Stimulated activated CD4-positive, alpha-beta T cell treated with anti-CD3 and anti-CD28 coated beads, Interleukin-15, amount 100 ng/mL, for 24 hours (primary cell): ENCODE measurements around the gene SLC9C1.

Experiments used
- DNase-seq: peaks from one replicate; pipeline ENCODE4 v3.0.0-alpha.2; 2020

SLC9C1 gene

GRCh38 chr3:112293368-112294321 lies at the start of gene SLC9C1:
Gene SLC9C1 (minus strand): TSS chr3:112294216. CDS start chr3:112286791, 7,425 bp downstream.
- DNase-seq: peak; percentile 38

DNA sequence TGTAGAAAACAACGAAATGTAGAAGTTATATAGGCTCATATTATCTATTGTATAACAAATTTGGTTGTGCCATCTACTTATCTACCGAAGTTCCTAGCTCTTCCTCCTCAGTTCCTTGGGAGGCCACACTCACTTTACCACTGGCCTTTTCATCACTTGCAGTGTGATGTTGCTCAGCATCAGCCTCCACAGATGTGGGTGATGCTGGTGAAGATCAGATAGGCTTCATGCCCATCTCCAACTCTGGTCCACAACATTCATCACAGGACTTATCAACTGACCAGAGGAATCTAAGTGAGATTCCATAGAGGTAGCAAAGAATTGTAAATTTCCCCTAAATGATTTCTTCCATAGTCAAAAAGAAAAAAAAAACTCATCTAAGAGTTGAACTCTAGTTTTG lies 47.4 kb upstream of the SLC9C1 start:
- DNase-seq: no peak

GRCh38 chr3:112339609-112340008 lies 45.6 kb upstream of the SLC9C1 start:
- DNase-seq: no peak

GRCh38 chr3:112339134-112339533 lies 45.1 kb upstream of the SLC9C1 start:
- DNase-seq: no peak

DNA sequence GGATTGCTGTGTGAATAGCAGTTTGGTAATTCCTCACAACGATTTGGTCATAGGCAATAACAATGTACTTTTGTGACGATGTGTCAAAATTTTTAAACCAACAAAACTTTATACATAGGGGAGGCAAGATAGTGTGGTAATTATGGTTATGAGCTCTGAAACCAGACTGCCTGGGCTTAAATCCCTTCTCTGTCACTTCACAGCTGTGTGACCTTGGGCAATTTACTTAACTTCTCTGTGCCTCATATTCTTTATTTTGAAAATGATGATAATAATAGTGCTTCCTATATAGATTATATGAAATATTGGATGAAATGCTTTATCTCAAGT lies 44.7 kb upstream of the SLC9C1 start:
- DNase-seq: no peak

DNA sequence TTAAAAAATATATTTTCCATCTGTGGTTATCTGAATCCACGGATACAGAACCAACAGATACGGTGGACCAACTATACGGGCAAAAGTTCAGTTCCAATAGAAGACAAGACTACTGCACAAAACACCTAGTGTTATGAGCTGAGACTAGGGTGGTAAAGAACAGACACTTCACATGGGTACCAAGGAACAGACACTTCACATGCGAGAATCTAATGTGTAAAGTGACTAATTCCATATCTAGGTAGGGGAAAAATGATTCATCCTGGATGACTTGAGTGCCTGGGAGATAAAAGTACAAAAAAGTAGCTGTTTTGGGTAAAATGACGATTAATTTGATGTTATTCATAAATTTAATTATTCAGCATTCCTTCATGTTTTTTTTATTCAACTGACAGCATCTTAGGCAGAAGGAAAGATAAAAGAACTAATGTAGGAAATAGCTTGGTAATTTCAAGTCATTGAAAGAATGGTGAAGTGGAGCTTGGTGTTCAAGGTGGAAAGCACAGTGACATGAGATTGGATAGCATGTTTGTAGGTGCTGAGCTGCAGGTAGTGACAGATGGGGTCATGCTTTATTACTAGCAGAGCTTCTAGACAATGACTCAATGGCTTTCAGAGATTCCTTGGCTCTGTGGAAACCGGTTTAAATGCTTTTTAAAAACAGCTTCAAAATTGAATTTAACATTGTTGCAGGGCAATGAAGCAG lies 44.2 kb upstream of the SLC9C1 start:
- DNase-seq: no peak

- no peak for DNase-seq
Observed at GRCh38 chr3:112335434-112335781, 41.4 kb upstream of the SLC9C1 start.

DNA sequence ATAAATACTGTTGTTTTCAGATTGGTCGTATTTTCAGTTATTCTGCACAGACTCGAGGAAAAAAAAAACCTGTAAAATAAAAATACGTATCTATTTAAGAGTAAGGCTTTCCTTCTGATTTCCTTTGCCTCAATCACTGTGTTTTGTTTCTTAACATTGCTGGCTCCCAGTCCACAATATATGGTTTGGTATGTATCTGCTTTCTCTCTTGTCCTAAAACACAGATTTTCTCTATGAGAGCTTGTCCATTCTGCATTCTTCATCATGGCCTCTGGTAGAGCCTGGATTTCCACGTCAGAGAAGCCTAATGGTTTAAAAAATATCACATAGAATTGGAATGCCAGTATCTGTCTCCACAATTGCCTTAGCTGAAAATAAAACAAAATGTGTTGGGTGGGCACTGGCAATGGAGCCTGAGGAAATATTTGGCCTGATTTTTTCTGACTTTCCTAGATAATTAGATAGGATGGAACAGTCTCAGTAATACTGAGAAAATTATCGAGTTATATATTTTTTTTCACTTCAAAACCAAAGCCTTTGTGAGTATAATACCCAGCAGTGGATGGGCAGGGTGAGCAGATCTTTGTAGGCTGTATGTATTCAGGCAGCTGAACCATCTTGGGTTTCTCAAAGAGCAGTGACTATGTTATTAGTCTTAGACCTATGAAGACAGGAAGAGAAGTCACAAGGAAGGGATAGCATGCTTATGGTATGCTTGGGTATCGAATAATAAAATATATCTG lies 40.8 kb upstream of the SLC9C1 start:
- no peak for DNase-seq

DNA sequence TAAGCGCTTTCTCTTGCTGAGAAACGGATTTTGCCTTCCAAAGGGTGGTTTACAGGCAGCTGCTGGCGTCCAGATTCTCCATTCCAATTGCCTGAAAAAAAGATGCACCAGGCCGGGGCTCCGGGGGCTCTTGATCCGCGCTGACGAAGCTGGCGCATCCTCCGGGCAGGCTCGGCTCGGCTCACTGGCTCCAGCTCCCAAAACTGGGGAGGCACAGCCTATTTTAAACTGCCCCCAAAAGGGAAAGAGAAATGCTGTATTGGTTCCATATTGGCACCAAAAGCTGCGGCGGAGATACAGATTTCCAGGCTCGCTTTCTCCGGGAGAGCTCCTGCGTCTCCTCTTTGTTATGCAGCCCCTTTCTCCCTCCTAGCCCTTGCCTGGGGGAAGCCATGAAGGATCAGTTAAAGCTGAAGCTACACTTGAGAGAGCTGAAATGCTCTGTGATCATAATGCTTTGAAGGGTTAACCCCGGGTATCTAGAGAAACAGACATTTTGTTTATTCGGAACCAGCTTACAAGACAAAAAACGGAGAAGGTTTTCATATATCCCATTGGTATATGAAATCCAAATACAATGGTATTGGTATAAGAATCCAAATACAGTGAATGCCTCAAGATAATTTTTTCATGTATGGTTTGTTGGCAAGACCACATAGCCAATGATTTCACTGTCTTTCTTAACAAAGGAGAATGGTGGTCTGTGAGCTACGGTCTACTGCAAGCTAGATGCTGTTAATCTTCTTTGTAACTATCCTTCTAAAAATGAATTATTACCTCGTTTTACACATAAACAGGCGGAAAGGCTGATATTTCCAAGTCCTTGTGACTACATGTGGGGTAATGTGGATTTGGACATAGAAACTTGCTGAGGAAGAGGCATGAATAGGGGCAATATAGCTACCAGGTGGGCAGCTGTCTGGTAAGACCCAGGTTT lies 39.6 kb upstream of the SLC9C1 start:
- DNase-seq: no peak

DNA sequence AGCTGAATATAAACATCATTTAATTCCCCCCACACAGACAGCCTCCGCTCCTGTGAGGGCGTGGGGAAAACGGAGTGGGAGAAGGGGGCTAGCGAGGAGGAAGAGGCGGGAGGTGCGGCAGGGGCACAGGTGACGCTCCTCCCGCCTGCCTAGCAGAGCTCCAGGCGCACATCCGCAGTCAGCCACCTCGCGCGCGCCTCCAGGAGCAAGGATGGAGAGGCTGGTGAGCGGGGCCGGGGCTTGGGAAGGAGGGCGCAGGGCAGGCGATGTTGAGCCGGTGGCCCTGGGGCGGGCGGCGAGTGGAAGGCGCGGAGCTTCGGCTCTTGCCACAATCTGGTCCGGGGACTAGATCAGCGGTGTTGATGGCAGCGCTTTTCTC lies 39.0 kb upstream of the SLC9C1 start, which contains the start of gene CD200:
TSS of gene CD200 (plus strand) at position 155 of the 379 bp plus-strand sequence. CDS start at position 212, 57 bp downstream.
- peak; percentile 82 for DNase-seq

DNA sequence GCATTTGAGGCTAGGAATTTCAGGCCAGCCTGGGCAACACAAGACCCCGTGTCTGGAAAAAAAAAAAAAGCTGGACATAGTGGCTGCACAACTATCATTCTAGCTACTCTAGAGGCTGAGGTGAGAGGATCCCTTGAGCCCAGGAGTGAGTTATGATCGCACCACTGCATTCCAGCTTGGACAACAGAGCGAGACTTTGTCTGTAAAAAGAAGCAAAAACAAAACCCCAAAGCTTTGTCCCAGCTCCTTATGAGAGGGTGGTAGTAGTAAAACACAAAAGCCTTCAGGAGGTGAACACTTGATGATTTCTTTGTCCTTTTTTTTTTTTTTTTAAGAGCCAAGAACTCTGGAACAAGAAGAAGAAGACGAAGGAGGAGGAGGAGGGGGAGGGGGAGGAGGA lies 37.8 kb upstream of the SLC9C1 start:
- no peak for DNase-seq

- peak; percentile 46 for DNase-seq
Observed at GRCh38 chr3:112327371-112327951, 33.4 kb upstream of the SLC9C1 start.

DNA sequence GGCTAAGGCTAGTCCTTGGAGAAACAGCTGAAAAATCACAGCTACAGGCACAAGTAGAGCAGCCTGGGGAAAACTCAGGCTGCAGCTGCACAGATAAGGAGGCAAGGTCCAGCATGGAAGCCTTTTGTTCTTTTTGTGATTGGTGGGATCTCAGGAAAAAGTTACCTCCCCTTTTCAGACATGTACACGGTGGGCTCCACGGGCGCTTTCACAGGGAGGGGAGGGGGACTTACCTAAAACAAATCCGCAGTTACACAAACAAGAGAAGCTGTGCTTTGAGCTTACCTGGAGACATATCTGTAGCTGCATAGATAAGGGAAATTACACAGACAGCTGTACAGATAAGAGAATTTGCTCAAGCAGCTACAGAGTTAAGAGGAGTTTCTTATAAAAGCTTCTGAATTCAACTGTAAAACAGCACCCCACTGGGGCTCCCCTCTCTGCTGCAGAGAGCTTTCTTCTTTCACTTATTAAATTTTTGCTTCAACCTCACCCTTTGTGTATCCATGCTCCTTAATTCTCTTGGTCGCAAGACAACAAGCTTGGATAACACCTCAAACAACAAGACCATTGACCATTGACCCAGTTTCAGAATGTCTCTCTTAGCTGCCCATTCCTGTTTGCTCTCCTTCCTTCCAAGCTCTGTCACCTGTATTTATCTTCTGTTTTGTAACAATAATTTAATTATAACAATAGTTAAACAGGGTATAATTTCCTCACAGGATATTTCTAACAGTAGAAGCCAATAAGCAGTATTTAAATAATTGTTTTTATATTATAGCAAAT lies 28.0 kb upstream of the SLC9C1 start:
- DNase-seq: no peak

GRCh38 chr3:112320691-112321090 lies 26.7 kb upstream of the SLC9C1 start:
- no peak for DNase-seq

DNA sequence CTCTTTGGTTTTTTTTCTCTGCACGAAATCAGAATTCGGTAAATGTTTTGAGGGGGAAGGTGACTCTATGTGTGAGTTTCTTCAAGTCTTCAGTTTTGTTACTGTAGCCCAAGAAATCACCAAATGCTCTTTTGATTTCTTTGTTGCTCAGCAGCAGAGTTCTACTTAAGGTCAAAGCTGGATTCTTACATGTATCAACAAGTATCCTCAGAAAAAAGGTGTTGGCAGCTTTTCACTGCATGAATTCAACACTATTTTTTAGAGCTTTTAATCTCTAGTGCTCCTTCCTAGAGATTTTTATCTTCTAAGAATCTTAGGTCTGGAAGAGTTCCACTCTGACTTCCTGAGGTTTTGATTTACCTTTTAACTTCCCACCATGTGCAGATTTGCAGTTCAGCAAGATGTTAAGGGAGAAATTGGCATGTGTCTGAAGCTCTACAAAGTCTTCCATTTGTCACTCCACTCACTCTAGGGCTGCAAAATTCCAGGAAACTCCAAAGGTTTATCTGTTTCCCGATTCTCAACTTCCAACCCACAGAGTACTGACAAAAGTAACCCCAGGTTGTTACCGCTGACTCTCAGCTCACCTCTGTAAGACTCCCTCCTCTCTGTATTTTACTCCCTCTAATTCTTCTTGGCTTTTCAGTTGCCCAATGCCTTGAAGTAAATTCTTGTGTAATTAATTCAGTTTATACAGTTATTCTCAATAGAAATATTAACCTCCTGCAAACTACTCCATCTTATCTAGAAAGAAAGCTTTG lies 25.7 kb upstream of the SLC9C1 start:
- DNase-seq: no peak

GRCh38 chr3:112315791-112316190 lies 21.8 kb upstream of the SLC9C1 start:
- no peak for DNase-seq

DNA sequence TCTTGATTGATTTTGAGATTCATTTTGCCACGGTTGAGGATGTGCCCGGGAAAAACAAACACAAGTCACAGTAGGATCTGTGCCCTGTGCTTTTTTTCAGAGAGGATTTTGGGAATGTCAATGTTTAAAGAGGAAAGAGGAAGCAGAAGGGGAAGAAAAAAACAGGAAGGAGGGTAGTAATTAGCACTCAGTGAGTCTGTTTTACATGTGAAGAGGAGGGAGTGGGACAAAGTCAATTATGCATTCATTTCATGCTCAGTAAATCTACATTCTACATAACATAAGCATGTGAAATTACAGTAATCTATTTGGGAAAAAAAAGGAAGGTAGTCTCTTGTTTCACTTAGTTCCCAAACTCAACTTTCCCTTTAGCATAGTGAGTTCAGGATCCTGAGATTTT lies 20.6 kb upstream of the SLC9C1 start:
- no peak for DNase-seq

GRCh38 chr3:112308151-112308911 lies 14.3 kb upstream of the SLC9C1 start:
- no peak for DNase-seq

DNA sequence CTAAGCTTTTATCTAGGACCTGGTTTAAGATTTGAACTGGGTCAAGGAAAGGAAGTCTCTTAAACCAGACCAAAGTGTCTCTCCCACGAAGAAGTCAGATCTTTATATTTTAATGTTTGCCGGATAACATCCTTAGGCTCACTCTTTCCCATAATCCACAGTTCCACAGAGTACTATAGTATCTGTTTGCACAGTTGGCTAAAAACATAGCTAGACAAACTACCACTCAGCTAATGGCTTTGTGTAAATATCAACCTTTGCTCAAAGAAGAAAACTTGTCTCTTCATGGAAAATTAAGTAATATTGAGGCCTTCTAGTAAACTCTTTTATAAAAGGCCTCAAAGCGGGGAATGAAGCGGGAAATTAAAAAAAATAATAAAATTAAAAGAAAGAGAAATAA lies 13.5 kb upstream of the SLC9C1 start:
- DNase-seq: no peak

DNA sequence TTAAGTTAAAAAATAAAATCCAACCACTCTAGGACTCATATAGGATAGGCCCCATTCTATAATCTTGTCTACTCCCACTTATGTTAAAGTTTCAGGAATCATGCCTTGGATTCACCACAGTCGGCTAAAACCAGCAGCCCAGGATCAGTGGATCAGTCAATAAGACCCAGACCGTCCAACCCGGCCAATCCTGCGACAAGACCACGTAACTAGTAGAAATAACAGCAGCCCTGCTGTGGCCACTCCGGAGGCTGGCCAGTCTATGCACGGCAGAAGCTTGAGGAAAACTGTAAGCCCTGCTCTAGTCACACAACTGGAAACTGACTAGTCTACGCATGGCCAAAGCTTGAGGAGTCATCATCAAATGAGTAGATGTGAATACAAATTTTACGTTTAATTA lies 12.8 kb upstream of the SLC9C1 start:
- no peak for DNase-seq
